ENCODE measurements around the gene KIAA0232.
A peak's percentile ranks its signal among the peaks of the same experiment; 100 is the strongest.
"Not testable (repeated sequence)": the region's sequence is repeated elsewhere in the genome, so short reads cannot be mapped to it uniquely, and the experiment has no call there.

Gene KIAA0232

DNA sequence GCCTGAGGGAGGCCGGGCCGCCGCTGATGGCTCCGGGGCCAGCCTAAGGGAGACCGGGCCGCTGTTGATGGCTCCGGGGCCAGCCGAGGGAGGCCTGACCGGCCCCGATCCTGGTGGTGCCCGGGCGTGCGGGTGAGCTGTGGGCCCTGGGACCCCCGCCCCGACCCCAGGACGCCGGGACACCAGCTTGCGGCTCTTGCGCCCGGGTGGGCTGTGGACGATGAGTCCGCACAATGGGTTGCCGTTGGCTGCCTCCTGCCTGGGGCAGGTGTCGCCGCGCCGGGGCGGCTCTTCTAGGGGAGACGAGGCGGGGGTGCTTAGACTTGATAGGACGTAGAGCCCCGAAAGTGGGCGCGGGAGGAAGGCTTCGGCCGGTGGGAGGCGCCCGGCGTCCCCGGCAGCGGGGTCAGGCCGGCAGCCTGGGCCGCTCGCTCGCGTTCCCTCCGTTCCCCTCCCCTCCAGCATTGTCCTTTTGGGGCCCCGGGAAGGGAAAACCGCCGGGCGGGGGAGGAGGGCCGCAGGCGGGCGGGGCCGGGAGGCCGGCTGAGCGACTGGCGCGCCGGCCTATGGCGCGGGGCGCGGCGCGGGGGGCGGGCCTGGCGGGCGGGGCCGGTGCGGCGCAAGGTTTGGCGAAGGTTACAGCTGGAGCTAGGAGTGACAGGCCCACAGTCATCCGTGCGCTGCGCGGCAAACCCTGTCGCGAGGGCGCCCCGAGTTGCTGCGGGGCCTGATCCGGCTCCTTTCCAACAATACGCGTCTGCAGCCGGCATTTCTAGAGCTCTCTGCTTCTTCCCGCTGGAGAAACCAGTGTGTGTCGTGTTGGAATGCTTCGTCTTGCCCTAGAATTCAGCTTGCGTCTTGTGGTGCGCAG, 819 bp downstream of the KIAA0232 start:
- no peak for TF ChIP-seq POLR2A (IDR thresholded peaks at IDR 0.05; ENCODE audit: low read depth, low read length)
- peak; percentile 96 for FAIRE-seq

DNA sequence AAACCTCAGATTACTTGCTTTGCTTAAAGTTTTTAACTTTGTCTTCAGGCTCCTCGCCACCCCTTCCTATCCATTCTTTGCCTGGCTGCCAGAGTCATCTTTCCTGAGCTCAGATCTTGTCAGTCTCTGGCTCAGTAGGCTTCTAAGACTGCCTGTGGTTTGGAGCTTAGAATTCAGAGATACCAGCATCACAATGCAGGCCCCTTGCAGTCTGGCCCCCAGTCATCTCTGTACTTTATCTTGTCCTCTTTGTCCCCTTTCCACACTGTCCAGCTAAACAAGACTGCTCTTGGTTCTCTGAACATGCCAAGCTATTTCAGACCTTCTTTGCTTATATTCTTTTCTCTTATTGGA, 3.0 kb downstream of the KIAA0232 start:
- FAIRE-seq: no peak
- TF ChIP-seq SPI1 (IDR thresholded peaks at IDR 0.05; ENCODE audit: low read depth, low read length) (no peak), POLR2A (IDR thresholded peaks at IDR 0.05; ENCODE audit: low read depth, low read length) (no peak), TAF1 (IDR thresholded peaks at IDR 0.05; ENCODE audit: low read depth, low read length) (no peak), POU2F2 (IDR thresholded peaks at IDR 0.05; ENCODE audit: low read depth, low read length) (no peak), PAX5 (IDR thresholded peaks at IDR 0.05; ENCODE audit: insufficient read depth, low read length, severe bottlenecking) (no peak), POLR2AphosphoS5 (IDR thresholded peaks at IDR 0.05; ENCODE audit: low read depth, low read length) (no peak)

More for the DNA sequence above, 819 bp downstream of the KIAA0232 start:
- DNase-seq (ENCODE audit: insufficient read length, low spot score): peak; percentile 90

DNA sequence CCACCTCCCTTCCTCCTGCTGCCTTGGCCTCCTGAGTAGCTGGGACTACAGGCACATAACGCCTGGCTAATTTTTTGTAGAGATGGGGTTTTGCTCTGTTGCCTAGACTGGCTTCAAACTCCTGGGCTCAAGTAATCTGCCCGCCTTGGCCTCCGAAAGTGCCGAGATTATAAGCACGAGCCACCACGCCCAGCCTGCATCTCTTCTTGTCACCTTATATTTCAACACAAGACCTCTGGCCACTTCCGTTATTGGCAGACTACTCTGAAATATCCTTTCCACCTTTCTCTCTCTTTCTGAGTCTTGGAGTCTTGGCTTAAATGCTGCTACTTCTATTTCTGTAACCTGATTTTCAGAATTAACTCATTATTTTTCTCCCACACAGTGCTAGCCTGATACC, 5.6 kb downstream of the KIAA0232 start:
- DNase-seq (ENCODE audit: insufficient read length, low spot score) (no peak), FAIRE-seq (no peak)
- no peak for TF ChIP-seq POLR2A (IDR thresholded peaks at IDR 0.05; ENCODE audit: low read depth, low read length)
- TF ChIP-seq POLR2AphosphoS5 (IDR thresholded peaks at IDR 0.05; ENCODE audit: low read depth, low read length): no peak
- TF ChIP-seq PAX5 (IDR thresholded peaks at IDR 0.05; ENCODE audit: insufficient read depth, low read length, severe bottlenecking): no peak
- TF ChIP-seq POU2F2 (IDR thresholded peaks at IDR 0.05; ENCODE audit: low read depth, low read length): no peak
- TF ChIP-seq TAF1 (IDR thresholded peaks at IDR 0.05; ENCODE audit: low read depth, low read length): no peak
- TF ChIP-seq SPI1 (IDR thresholded peaks at IDR 0.05; ENCODE audit: low read depth, low read length): no peak

More for the DNA sequence above, 3.0 kb downstream of the KIAA0232 start:
- DNase-seq (ENCODE audit: insufficient read length, low spot score): no peak

DNA sequence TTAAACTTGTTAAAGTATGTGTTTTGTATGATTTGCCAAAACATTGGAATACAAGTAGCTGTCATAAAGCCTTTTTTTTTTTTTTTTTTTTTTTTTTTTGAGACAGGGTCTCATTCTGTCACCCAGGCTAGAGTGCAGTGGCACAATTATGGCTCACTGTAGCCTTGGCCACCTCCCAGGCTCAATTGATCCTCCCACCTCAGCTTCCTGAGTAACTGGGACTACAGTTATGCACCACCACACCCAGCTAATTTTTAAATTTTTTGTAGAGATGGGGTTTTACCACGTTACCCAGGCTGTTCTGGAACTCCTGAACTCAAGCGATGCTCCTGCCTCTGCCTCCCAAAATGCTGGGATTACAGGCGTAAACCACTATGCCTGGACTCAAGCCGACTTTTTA, 8.7 kb downstream of the KIAA0232 start:
- FAIRE-seq; DNase-seq (ENCODE audit: insufficient read length, low spot score): not testable (repeated sequence)

DNA sequence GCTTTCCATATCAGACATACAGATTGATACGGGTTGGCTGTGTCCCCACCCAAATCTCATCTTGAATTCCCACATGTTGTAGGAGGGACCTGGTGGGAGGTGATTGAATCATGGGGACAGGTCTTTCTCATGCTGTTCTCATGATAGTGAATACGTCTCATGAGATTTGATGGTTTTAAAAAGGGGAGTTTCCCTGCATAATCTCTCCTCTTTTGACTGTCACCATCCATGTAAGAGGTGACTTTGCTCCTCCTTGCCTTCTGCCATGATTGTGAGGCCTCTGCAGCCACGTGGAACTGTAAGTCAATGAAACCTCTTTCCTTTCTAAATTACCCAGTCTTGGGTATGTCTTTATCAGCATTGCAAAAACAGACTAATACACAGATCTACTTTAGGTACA, 9.3 kb downstream of the KIAA0232 start:
- FAIRE-seq: not testable (repeated sequence)

DNA sequence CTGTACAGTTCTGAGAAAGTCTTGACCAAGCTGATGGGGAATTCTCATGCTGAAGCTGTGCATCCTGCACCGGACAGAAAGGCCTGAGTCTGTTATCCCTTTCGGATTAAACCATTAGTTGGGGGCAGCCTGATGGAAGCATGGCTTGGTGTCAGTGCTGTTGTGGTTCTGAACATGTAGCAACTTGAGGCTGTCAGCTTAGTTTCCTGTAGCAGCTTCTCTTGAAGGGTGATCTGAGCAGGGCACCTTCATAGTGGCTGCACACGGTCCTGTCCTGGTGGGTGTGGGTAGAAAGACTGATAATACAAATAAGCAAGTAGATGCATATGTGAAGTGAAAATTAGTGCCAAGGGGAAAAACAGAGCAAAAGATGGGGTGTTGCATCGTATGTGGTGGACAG, 11.7 kb downstream of the KIAA0232 start:
- TF ChIP-seq TAF1 (IDR thresholded peaks at IDR 0.05; ENCODE audit: low read depth, low read length): no peak
- no peak for TF ChIP-seq POLR2A (IDR thresholded peaks at IDR 0.05; ENCODE audit: low read depth, low read length)
- TF ChIP-seq PAX5 (IDR thresholded peaks at IDR 0.05; ENCODE audit: insufficient read depth, low read length, severe bottlenecking): no peak
- TF ChIP-seq SPI1 (IDR thresholded peaks at IDR 0.05; ENCODE audit: low read depth, low read length): no peak
- TF ChIP-seq POU2F2 (IDR thresholded peaks at IDR 0.05; ENCODE audit: low read depth, low read length): no peak
- TF ChIP-seq POLR2AphosphoS5 (IDR thresholded peaks at IDR 0.05; ENCODE audit: low read depth, low read length): no peak
- FAIRE-seq: no peak
- DNase-seq (ENCODE audit: insufficient read length, low spot score): no peak

More for the DNA sequence above, 9.3 kb downstream of the KIAA0232 start:
- not testable (repeated sequence) for DNase-seq (ENCODE audit: insufficient read length, low spot score)

DNA sequence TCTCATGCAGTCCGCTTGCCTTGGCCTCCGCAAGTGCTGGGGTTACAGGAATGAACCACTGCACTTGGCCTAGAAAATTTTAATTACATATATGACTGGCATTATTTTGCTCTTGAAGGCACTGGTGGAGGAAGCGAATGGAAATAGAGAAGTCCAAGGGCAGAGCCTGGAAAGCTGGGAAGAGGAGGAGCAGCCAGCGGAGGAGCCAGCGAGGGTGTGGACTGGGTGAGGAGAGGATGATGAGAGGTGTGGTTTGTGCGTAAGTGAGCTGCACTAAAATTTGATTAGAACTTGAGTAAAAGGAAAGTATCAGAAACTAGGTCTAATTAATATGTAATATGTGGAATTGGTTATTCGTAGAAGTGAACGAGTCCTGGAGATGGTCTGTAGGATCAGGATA, 13.3 kb downstream of the KIAA0232 start:
- FAIRE-seq: no peak
- TF ChIP-seq PAX5 (IDR thresholded peaks at IDR 0.05; ENCODE audit: insufficient read depth, low read length, severe bottlenecking): no peak
- TF ChIP-seq POU2F2 (IDR thresholded peaks at IDR 0.05; ENCODE audit: low read depth, low read length): no peak
- no peak for TF ChIP-seq SPI1 (IDR thresholded peaks at IDR 0.05; ENCODE audit: low read depth, low read length)
- DNase-seq (ENCODE audit: insufficient read length, low spot score): no peak

DNA sequence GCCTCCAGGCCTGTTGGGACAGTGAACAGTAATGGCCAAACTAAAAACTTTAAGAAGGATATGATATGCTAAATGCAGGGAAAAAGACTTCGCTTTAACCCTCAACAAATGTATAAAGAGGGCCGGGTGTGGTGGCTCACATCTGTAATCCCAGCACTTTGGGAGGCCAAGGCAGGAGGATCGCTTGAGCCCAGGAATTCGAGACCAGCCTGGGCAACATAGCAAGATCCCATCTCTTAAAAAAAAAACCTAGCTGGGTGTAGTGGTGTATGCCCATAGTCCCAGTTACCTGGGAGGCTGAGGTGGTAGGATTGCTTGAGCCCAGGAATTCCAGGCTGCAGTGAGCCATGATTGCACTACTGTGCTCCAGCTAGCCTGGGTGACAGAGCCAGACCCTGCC, 14.8 kb downstream of the KIAA0232 start:
- FAIRE-seq; DNase-seq (ENCODE audit: insufficient read length, low spot score): not testable (repeated sequence)

DNA sequence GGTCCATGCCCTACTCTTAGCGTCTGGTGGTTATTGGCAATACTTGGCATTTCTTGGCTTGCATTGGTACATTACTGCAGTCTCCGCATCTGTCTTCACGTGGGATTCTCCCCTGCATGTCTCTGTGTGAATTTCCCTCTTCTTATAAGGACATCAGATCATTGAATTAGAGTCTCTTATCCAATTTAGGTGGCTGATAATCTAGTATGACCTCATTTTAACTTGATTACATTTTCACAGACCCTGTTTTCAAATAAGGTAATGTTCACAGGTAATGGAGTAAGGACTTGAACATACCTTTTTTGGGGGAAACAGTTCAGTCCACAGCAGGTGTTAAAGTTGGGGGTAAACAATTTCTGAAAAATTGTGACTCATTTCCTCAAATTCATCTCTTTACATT, 16.6 kb downstream of the KIAA0232 start:
- FAIRE-seq: no peak
- no peak for DNase-seq (ENCODE audit: insufficient read length, low spot score)
- TF ChIP-seq SPI1 (IDR thresholded peaks at IDR 0.05; ENCODE audit: low read depth, low read length) (no peak), TAF1 (IDR thresholded peaks at IDR 0.05; ENCODE audit: low read depth, low read length) (no peak), POLR2A (IDR thresholded peaks at IDR 0.05; ENCODE audit: low read depth, low read length) (no peak), PAX5 (IDR thresholded peaks at IDR 0.05; ENCODE audit: insufficient read depth, low read length, severe bottlenecking) (no peak), POLR2AphosphoS5 (IDR thresholded peaks at IDR 0.05; ENCODE audit: low read depth, low read length) (no peak), POU2F2 (IDR thresholded peaks at IDR 0.05; ENCODE audit: low read depth, low read length) (no peak)

DNA sequence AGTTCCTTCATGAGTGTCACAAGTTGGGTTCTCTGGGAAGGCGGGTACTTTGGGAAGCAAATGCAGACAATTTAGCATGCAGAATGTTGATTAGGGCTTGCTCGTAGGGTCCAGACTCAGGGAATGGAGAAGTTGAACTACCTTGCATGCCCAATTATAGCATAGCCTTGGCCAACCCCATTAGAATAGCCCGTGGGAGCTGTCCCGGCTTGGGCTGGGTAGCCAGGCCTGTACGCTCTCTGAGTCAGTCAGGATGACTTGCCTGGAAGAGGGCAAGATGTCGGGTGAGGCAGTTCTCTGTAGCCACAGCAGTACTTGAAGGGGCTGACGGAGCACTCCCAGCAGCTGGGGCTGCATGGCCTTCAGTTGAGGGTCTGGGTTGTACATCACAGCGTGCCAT, 19.5 kb downstream of the KIAA0232 start:
- DNase-seq (ENCODE audit: insufficient read length, low spot score) (no peak), FAIRE-seq (no peak)
- TF ChIP-seq TAF1 (IDR thresholded peaks at IDR 0.05; ENCODE audit: low read depth, low read length) (no peak), POLR2AphosphoS5 (IDR thresholded peaks at IDR 0.05; ENCODE audit: low read depth, low read length) (no peak), SPI1 (IDR thresholded peaks at IDR 0.05; ENCODE audit: low read depth, low read length) (no peak), POU2F2 (IDR thresholded peaks at IDR 0.05; ENCODE audit: low read depth, low read length) (no peak), PAX5 (IDR thresholded peaks at IDR 0.05; ENCODE audit: insufficient read depth, low read length, severe bottlenecking) (no peak)

DNA sequence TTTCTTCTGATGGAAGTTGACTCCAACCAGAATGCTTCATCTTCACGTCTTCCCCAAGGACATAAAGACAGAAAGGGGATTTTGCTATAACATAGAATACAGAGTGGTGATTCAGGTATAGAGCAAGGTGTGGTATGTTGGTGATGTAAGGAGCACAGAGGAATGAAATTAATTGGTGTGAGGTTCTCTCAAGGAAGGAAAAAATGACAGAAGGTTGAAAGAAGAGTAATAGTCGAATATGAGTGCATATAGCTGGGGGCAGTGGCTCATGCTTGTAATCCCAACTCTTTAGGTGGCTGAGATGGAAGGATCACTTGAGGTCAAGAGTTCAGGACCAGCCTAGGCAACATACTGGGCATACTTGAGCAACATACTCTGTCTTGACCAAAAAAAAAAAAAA, 20.1 kb downstream of the KIAA0232 start:
- DNase-seq (ENCODE audit: insufficient read length, low spot score) (no peak), FAIRE-seq (no peak)
- TF ChIP-seq POLR2AphosphoS5 (IDR thresholded peaks at IDR 0.05; ENCODE audit: low read depth, low read length) (no peak), TAF1 (IDR thresholded peaks at IDR 0.05; ENCODE audit: low read depth, low read length) (no peak), POU2F2 (IDR thresholded peaks at IDR 0.05; ENCODE audit: low read depth, low read length) (no peak), SPI1 (IDR thresholded peaks at IDR 0.05; ENCODE audit: low read depth, low read length) (no peak), POLR2A (IDR thresholded peaks at IDR 0.05; ENCODE audit: low read depth, low read length) (no peak), PAX5 (IDR thresholded peaks at IDR 0.05; ENCODE audit: insufficient read depth, low read length, severe bottlenecking) (no peak)

Data from GM12891 (cell line).